GM21825 (cell line): ENCODE results near the gene SPSB2.

Source experiments
- ATAC-seq: cut with Tn5 transposase; IDR thresholded peaks from one replicate; pipeline ENCODE4 v1.9.1; 2021; ENCODE audit warnings: mild to moderate bottlenecking, moderate library complexity; ENCODE audit not compliant: unreplicated experiment

The SPSB2 gene

GRCh38 chr12:6821591-6822425 lies 51.3 kb downstream of the SPSB2 start, which contains the start of gene GPR162:
Gene GPR162, plus strand, starts transcription at chr12:6821821. Its CDS starts 2,078 bp downstream, at chr12:6823899.
- no peak for ATAC-seq
